Measurements from ENCODE around the gene TMCC2.
"Not testable (repeated sequence)": the region's sequence is repeated elsewhere in the genome, so short reads cannot be mapped to it uniquely, and the experiment has no call there.

The TMCC2 gene

GRCh38 chr1:205216588-205216987 is 11.2 kb upstream of the TMCC2 start:
- no peak for DNase-seq

DNA sequence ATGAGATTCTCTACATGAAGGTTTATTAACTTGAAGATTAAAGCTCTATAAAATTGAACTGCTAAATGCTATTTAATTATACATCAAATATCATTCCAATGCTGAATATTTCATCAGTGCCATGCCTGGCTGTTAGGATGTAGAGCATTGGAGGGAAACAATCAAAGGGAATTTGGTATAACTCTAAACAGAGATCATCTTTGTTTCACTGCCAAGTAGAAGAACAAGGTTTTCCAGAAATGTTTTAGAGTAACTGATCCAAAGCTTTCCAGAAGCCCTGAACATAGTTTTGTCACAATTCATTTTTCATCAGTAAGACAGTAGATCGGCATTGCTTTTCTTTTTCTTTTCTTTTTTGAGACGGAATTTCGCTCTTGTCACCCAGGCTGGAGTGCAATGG is 10.3 kb upstream of the TMCC2 start:
- no peak for DNase-seq

DNA sequence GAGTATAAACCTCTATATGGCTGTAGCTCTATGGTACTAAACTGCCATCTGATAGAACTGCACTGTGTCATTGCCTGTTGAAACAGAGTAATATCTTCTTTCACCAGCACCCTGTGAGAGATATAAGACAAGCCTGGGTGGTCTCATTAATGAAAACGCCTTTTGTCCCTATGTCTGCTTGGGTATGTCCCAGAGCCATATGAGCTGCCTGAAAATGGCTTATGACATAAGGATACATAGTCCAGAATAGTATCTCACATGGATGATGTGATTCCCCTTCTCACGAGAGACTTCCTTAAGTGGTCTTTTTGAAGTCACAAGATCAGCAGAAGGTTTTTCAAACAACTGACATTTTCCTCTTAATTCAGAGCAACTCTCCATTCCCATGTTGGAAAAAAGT is 7.3 kb upstream of the TMCC2 start:
- no peak for DNase-seq

- DNase-seq, result no peak
Observed at GRCh38 chr1:205224736-205225135, 3.0 kb upstream of the TMCC2 start.

DNA sequence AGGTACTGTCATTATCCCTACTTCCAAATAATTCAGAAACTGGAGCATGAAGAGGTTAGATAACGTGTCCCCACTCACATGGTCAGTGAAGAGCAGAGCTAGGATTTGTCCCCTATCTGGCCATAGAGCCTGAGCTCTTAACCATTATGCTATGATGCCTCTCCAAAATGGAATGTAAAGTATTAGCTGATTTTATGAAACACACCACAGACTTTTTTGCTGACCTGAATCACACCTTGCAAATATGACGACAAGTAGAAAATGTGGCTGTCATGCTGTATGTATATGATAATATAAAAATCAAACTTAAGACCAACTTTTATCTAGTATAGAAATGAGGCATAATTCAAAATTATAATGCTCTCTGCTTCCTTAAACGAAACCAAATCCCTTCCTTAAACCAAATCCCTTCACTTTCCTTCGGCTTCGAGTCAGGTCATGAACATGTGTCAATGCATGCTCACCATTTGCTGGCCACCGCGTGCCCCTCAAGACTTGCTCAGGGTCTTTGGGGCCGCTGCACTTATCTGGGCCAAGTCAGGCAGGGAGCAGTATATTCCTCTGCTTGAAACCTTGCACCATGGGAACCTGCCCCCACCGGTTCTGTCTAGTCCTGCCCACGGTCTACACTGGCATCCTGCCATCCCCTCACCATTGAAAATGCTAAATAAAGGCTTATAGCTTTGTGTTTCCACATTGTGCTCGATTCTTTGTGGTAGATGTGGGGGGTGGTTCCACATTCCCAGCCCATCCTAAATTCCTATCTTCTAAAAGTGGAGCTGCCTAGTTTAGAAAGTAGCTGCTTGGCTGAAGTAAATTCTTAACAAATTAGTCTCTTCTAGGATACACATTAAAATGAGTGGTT is 1.6 kb upstream of the TMCC2 start:
- peak; percentile 32 for DNase-seq

DNA sequence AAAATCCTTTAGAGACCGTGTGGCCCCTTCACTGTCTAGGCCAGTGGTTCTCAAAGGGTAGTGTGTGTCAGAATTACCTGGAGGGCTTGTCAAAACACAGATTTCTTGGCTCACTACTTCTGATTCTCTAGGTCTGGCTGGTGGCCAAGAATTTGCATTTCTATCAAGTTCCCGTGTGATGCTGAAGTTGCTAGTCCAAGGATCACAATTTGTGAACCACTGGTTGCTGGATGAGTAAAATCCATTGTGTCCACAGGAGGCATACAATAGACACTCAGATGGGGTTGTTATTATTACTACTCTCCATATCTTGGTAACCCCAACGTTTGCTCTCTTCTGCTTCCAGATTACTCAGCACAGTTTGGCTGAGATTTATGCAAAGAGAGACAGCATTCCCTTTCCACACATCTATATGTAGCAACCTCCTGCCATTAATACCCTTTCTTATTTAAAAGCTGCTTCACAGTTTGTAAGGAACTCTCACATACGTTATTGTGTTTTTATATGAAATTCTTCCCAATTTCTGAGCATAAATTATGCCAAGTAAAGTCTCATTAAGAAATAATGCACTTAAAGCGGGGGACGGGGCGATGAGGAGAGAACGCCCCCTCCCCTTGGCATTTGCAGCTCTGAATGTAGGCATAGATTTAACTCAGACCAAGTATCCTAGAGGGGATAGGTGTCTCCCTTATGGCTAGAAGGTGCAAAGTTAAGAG is 720 bp upstream of the TMCC2 start:
- DNase-seq, result peak; percentile 38

GRCh38 chr1:205228093-205228521 is 361 bp downstream of the TMCC2 start:
- peak; percentile 17 for DNase-seq

- peak; percentile 45 for DNase-seq
Observed at GRCh38 chr1:205229399-205229871, 1.7 kb downstream of the TMCC2 start.

- no peak for DNase-seq
Observed at GRCh38 chr1:205229916-205230700, 2.4 kb downstream of the TMCC2 start.

GRCh38 chr1:205230982-205231381 is 3.2 kb downstream of the TMCC2 start:
- DNase-seq, result no peak

- no peak for DNase-seq
Observed at GRCh38 chr1:205232127-205232820, 4.5 kb downstream of the TMCC2 start.

GRCh38 chr1:205232945-205233397 is 5.2 kb downstream of the TMCC2 start:
- DNase-seq, result no peak

DNA sequence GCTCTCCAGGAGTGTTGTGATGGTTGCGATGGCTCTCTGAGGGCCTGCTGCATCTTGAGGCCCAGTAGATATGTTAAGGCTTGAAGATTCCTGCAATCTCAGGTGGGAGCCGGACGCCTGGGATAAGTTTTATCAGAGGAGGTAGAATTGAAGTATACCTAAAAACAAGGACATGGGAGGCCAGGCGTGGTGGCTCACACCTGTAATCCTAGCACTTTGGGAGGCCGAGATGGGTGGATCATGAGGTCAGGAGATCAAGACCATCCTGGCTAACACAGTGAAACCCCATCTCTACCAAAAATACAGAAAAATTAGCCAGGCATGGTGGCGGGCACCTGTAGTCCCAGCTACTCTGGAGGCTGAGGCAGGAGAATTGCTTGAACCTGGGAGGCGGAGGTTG is 6.2 kb downstream of the TMCC2 start:
- DNase-seq, result not testable (repeated sequence)

GRCh38 chr1:205235951-205236350 is 8.2 kb downstream of the TMCC2 start:
- no peak for DNase-seq

DNA sequence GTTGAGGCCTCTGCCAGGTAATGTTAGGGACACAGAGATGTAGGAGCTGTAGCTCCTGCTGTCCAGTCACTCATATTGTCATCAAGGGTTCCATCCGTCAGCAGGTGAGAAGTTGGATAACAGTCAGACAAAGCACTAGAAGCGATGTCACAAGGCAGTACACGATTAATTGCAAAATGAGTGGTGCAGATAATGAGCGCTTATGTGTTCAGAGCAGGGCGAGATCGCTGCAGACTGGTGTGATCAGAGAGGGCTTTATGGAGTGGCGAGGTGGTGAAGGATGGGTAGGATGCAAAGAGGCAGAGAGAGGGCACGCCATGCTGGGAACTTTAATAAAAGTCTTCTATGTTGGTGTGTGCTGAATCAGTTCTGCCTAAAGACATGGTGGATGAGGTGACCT is 8.8 kb downstream of the TMCC2 start:
- DNase-seq, result no peak

- no peak for DNase-seq
Observed at GRCh38 chr1:205236951-205237475, 9.3 kb downstream of the TMCC2 start.

- DNase-seq, result no peak
Observed at GRCh38 chr1:205237526-205238484, 10.1 kb downstream of the TMCC2 start.

DNA sequence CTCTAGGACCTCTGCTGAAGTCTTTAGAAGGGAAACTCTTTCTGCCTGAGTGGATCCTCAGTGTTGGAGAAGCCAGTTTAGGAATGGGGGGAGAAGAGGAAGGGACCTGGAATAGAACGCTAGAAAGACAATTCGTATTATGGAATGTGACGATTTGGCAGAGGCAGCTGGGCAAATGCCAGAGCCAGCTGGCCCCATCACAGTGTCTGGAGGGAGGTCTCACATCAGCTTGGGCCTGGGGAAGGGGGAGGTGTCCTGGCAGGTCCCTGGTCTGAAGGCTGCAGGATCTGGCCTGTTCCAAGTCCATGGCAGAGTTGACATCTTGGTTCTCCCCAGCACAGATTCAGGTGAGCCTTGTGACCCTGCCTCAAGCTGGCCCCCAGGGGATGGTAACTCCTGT is 11.3 kb downstream of the TMCC2 start:
- no peak for DNase-seq

DNA sequence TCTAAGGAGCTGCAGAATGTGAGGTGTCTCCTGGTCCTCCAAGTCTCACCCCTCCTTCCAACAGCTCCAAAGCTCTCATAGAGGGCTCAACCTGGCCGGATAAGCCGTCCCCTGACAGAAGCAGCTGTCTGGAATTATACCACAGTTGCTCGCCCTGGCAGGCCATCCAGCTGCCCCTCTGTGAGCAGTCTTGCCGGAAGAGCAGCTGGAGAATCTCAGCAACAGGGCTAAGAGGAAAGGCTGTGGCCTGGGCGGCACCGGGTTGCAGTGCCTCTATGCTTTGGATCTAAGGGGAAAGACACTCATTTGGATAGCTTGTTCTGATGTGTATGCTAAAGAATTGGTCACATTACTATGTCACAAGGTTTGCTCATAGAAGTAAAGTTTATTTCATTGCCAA is 12.4 kb downstream of the TMCC2 start:
- DNase-seq, result no peak

DNA sequence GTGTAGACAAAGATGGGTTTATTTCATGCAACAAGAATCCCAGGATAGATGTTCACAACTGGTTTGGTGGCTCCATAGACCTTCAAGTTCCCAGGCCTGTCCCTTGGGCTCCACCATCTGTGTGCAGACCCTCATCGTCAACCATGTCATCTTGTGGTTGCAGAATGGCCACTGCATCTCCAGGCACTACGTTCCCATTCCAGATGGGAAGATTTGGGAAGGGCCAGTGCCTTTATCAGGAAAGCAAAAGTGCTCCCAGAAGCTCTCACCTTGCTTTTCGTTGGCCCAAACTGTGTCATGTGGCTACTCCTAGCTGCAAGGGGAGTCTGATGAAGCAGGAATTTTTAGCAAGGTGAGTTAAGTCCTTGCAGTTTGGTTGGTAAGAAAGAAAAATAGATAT is 12.8 kb downstream of the TMCC2 start:
- no peak for DNase-seq

Data from EL (cell line).